Caco-2 (cell line): ENCODE data around the gene TNS3. TPM values are rescaled to one million over a fixed set of nuclear protein-coding genes. Genes with fewer than 3 reads are reported as not detected.

ENCODE experiments used
- BruUV-seq: library from RNA; stranded (reverse); fragments of 400-500 nt; replicated peaks from 2 replicates; lab custom pipeline; 2021; lab: Mats Ljungman, UMichigan
- CTCF ChIA-PET: fragments of 300-600 bp; sonication (Branson Sonifier 250); formaldehyde crosslinking; loops from one replicate; lab custom pipeline; 2022; ENCODE audit warnings: antibody characterized with exemption; lab: Charles Lee
- POLR2A ChIA-PET: fragments of 300-600 bp; sonication (Branson Sonifier 250); formaldehyde crosslinking; loops from one replicate; lab custom pipeline; 2022; ENCODE audit warnings: antibody characterized with exemption; lab: Charles Lee
- DNase-seq, 2 experiments: peaks; one replicate each; pipeline versions ENCODE4 v3.0.0 to v3.0.0-alpha.2; 2020 to 2022
- H3K27me3 ChIP-seq: replicated peaks from 2 replicates; pipeline ENCODE4 v1.6.0; 2011; ENCODE audit warnings: low read length; ENCODE audit not compliant: control insufficient read depth, insufficient read depth
- H3K36me3 ChIP-seq: 2 replicates; pipeline ENCODE4 v1.5.1; 2011; ENCODE audit warnings: low read length; ENCODE audit not compliant: control insufficient read depth, insufficient read depth
- H3K4me1 ChIP-seq: fragments of 250-450 bp; sonication (Bioruptor Pico); 2 replicates; pipeline ENCODE4 v1.5.1; 2020; ENCODE audit warnings: mild to moderate bottlenecking
- H3K4me3 ChIP-seq: 2 replicates; pipeline ENCODE4 v1.5.1; 2011; ENCODE audit warnings: low read depth, mild to moderate bottlenecking, control low read depth, low read length
- H3K9me3 ChIP-seq: fragments of 250-450 bp; sonication (Bioruptor Pico); 2 replicates; pipeline ENCODE4 v1.5.1; 2020; ENCODE audit warnings: mild to moderate bottlenecking, moderate library complexity
- H3K27ac Mint-ChIP-seq: one replicate; pipeline ENCODE4 v1.8.0; 2022; ENCODE audit warnings: mixed read lengths; ENCODE audit not compliant: unreplicated experiment
- H3K27me3 Mint-ChIP-seq: one replicate; pipeline ENCODE4 v1.8.0; 2022; ENCODE audit warnings: mixed read lengths; ENCODE audit not compliant: insufficient read depth, unreplicated experiment
- H3K36me3 Mint-ChIP-seq: one replicate; pipeline ENCODE4 v1.8.0; 2022; ENCODE audit warnings: mild to moderate bottlenecking, mixed read lengths; ENCODE audit not compliant: insufficient read depth, unreplicated experiment
- H3K4me1 Mint-ChIP-seq: one replicate; pipeline ENCODE4 v1.8.0; 2022; ENCODE audit warnings: low read depth, mixed read lengths; ENCODE audit not compliant: unreplicated experiment
- H3K4me3 Mint-ChIP-seq: one replicate; pipeline ENCODE4 v1.8.0; 2022; ENCODE audit warnings: mild to moderate bottlenecking, moderate library complexity, mixed read lengths; ENCODE audit not compliant: unreplicated experiment
- H3K9me3 Mint-ChIP-seq: one replicate; pipeline ENCODE4 v1.8.0; 2022; ENCODE audit warnings: mixed read lengths; ENCODE audit not compliant: unreplicated experiment
- intact Hi-C: fragments of 100-400 bp; cut with micrococcal nuclease; formaldehyde crosslinking; loops from one replicate; pipeline ENCODE4 v1.10.0; 2022; ENCODE audit not compliant: unreplicated experiment
- total RNA-seq: library from RNA; stranded (reverse); gene quantifications from 2 replicates; pipeline ENCODE4 v1.2.3, GENCODE V29; 2022
- TF ChIP-seq, protein P1 (sequence below), 2 experiments: fragments of 200-600 bp in 1 of 2; IDR thresholded peaks; 1 replicate in 1 of 2; 2 replicates in 1 of 2; pipeline versions ENCODE4 v1.5.1 to v1.8.0; 2011 to 2022; ENCODE audit warnings: antibody characterized with exemption in 1 of 2, control low read depth in 1 of 2, inconsistent platforms in 1 of 2, low read depth in 1 of 2, low read length in 1 of 2, mild to moderate bottlenecking in 1 of 2, moderate library complexity in 1 of 2; ENCODE audit not compliant: insufficient read depth in 1 of 2, severe bottlenecking in 1 of 2, unreplicated experiment in 1 of 2

The TNS3 gene
- total RNA-seq, 1 experiment from 2014 or later = 263 TPM

DNA sequence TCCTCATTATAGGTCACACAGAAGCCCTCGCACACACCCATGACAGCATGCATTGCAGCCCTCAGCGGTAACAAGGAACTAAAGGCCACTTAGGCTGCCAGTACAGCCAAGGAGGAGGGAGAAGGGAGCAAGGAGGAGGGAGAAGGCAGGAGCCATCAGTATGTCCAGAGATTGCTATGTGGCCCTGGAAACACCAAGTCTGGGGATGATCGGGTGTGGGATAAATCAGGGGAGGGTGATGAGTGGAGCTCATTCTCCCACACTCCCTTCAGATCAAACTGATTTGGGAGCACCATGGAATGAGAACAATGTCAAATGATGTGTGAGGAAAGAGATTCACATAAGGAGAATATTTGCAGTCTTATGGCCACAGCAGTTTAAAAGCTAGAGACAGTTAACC is 350.9 kb downstream of the TNS3 start:
- POLR2A ChIA-PET = no interaction called here
- DNase-seq = no peak
- no peaks in the 10 kb centered on the region for H3K27me3 ChIP-seq
- Mint-ChIP-seq H3K4me3 (no peak overlapping the region), H3K9me3 (no peaks in the 10 kb centered on the region), H3K4me1 (no peaks in the 10 kb centered on the region), H3K27me3 (peaks cover 3% of the 10 kb centered on the region), H3K36me3 (no peaks in the 10 kb centered on the region), H3K27ac (no peak overlapping the region)
- H3K4me1 ChIP-seq = no peaks in the 10 kb centered on the region
- H3K36me3 ChIP-seq = no peaks in the 10 kb centered on the region
- TF ChIP-seq, protein P1, sequence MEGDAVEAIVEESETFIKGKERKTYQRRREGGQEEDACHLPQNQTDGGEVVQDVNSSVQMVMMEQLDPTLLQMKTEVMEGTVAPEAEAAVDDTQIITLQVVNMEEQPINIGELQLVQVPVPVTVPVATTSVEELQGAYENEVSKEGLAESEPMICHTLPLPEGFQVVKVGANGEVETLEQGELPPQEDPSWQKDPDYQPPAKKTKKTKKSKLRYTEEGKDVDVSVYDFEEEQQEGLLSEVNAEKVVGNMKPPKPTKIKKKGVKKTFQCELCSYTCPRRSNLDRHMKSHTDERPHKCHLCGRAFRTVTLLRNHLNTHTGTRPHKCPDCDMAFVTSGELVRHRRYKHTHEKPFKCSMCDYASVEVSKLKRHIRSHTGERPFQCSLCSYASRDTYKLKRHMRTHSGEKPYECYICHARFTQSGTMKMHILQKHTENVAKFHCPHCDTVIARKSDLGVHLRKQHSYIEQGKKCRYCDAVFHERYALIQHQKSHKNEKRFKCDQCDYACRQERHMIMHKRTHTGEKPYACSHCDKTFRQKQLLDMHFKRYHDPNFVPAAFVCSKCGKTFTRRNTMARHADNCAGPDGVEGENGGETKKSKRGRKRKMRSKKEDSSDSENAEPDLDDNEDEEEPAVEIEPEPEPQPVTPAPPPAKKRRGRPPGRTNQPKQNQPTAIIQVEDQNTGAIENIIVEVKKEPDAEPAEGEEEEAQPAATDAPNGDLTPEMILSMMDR (IDR thresholded peaks at IDR 0.05; ENCODE audit: insufficient read depth in 1 of 2, low read depth in 1 of 2, low read length in 1 of 2, severe bottlenecking in 1 of 2, unreplicated experiment in 1 of 2) = no peak
- intact Hi-C loops = no loop called here
- no TSS peak for BruUV-seq
- CTCF ChIA-PET = no interaction called here
- no peak overlapping the region for H3K4me3 ChIP-seq
- no peaks in the 10 kb centered on the region for H3K9me3 ChIP-seq

DNA sequence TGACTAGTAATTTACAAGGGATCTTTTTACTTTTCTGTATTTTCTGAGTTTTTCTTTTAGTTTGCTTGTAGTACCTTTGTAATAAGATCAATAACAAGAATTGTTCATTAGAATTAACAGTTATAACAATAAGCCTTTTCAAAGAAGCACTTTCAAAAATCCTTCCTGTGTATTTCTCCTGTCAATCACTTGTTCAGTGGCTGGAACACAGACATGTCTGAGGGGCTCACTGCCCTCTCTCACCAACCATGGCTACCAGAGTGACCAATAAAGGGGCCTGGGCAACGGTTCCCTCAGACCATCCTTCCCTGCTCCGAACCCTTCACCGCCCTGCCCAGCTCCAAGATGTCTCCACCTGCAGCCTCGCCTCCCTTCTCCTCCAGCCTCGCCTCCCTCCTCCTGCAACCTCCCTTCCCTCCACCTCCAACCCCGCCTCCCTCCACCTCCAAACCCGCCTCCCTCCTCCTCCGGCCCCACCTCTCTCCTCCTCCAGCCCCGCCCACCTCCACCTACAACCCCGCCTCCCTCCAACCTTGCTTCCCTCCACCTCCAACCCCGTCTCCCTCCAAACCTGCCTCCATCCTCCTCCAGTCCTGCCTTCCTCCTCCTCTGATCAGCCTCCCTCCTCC is 353.4 kb downstream of the TNS3 start:
- Mint-ChIP-seq H3K27me3 (peaks cover 7% of the 10 kb centered on the region), H3K9me3 (no peaks in the 10 kb centered on the region), H3K4me3 (no peak overlapping the region), H3K4me1 (no peaks in the 10 kb centered on the region), H3K27ac (no peak overlapping the region), H3K36me3 (no peaks in the 10 kb centered on the region)
- BruUV-seq = no TSS peak
- no peak overlapping the region for H3K4me3 ChIP-seq
- H3K9me3 ChIP-seq = no peaks in the 10 kb centered on the region
- CTCF ChIA-PET = no interaction called here
- intact Hi-C loops = no loop called here
- H3K36me3 ChIP-seq = no peaks in the 10 kb centered on the region
- POLR2A ChIA-PET = no interaction called here
- H3K27me3 ChIP-seq = no peaks in the 10 kb centered on the region
- peak; percentile 30 to 65 for DNase-seq
- TF ChIP-seq, protein P1 (IDR thresholded peaks at IDR 0.05; ENCODE audit: insufficient read depth in 1 of 2, low read depth in 1 of 2, low read length in 1 of 2, severe bottlenecking in 1 of 2, unreplicated experiment in 1 of 2) = no peak
- no peaks in the 10 kb centered on the region for H3K4me1 ChIP-seq

DNA sequence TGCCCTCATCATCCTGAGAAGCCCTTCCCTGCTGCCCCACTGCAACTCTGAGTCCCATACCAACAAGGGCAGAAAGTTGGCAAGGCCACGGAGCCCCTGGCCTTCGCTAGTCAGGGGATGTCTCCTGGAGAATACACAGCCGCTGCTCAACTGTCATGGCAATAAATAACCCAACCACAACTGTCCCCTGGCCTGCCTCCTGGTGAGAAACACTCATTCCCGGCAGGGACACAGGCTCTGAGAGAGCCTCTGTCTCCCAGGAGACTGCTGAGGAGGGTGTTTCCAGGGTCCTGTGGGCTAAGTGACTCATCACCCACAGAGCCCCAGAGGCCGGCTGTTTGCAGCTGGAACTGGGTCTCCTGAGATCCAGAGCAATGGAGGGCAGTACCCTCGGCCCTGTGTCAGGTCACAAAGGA is 354.1 kb downstream of the TNS3 start:
- Mint-ChIP-seq H3K27me3 (peaks cover 10% of the 10 kb centered on the region), H3K4me1 (no peaks in the 10 kb centered on the region), H3K9me3 (no peaks in the 10 kb centered on the region), H3K4me3 (no peak overlapping the region), H3K27ac (no peak overlapping the region), H3K36me3 (no peaks in the 10 kb centered on the region)
- Histone ChIP-seq H3K27me3 (no peaks in the 10 kb centered on the region), H3K4me3 (no peak overlapping the region), H3K9me3 (no peaks in the 10 kb centered on the region), H3K4me1 (no peaks in the 10 kb centered on the region), H3K36me3 (no peaks in the 10 kb centered on the region)
- intact Hi-C loops = no loop called here
- DNase-seq = no peak
- BruUV-seq = no TSS peak
- TF ChIP-seq, protein P1 (IDR thresholded peaks at IDR 0.05; ENCODE audit: insufficient read depth in 1 of 2, low read depth in 1 of 2, low read length in 1 of 2, severe bottlenecking in 1 of 2, unreplicated experiment in 1 of 2) = no peak
- ChIA-PET CTCF (no interaction called here), POLR2A (no interaction called here)
